ENCODE data around the gene CRIP1.

The CRIP1 gene

DNA sequence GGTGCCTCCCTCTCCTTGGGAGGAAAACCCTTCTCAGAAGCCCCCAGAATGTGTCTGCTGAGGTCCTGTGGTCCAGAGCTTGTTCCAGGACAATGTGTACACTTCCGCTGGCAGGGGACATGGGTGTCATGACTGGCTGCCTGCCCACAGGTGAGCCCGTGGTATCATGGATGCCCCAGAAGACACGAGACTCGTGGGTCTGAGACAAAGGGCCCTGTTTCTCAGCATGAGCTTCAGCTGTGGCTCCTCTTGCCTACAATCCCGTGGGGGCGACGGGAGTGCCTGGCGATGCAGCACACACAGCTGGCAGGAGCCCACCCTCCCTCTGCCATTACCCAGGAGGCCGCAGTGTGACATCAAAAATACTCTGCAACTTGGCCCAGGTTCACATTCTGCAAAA, 46.7 kb downstream of the CRIP1 start:
- TF ChIP-seq FOXM1 (IDR thresholded peaks at IDR 0.05; ENCODE audit: borderline replicate concordance, low read depth) (no peak), NFIC (IDR thresholded peaks at IDR 0.05) (no peak), CREB1 (IDR thresholded peaks at IDR 0.05; ENCODE audit: low read depth) (no peak), USF1 (IDR thresholded peaks at IDR 0.05) (no peak), TEAD4 (IDR thresholded peaks at IDR 0.05) (no peak), TAF1 (IDR thresholded peaks at IDR 0.05; ENCODE audit: low read depth) (no peak), EP300 (IDR thresholded peaks at IDR 0.05; ENCODE audit: borderline replicate concordance) (no peak), CEBPB (IDR thresholded peaks at IDR 0.05) (no peak), ZBTB7A (IDR thresholded peaks at IDR 0.05; ENCODE audit: low read depth) (no peak), YY1 (IDR thresholded peaks at IDR 0.05; ENCODE audit: low read depth) (no peak), EGR1 (IDR thresholded peaks at IDR 0.05) (no peak), RAD21 (IDR thresholded peaks at IDR 0.05; ENCODE audit: low read depth) (no peak), REST (IDR thresholded peaks at IDR 0.05; ENCODE audit: low read depth) (no peak), TCF12 (IDR thresholded peaks at IDR 0.05; ENCODE audit: low read depth) (no peak)
- TF ChIP-seq, protein P1, sequence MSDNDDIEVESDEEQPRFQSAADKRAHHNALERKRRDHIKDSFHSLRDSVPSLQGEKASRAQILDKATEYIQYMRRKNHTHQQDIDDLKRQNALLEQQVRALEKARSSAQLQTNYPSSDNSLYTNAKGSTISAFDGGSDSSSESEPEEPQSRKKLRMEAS (IDR thresholded peaks at IDR 0.05): no peak

DNA sequence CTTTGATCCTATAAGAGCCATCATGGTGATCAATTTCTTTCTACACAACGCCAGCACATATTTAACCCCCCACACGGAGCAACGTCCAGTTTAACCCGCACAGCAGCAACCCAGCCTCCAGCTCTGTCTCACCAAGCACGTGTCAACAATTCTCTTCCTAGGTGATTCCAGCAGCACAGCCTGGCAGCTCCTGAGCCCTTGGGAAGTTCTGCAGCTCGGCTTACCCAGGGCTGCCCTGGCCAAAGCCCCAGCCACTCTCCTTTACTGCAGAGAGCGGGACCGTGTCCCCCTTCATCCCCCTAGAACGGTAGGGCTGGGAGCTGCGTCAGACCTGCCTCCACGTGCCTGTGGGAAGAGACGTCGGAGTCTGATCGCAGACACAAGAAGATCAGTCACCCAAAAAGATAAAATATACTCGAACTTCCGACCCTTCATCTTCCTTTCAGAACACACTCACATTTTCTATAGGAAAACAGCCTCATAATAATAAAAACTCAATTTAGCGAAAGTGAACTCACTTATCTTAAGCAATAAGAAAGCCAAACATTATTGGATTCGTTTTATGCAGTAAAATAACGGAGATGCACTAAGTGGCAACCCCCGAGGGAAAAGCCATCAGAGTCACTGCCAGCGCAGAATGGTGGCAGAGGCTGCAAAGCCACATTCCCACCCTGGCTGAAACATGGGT, 47.3 kb downstream of the CRIP1 start:
- TF ChIP-seq TEAD4 (IDR thresholded peaks at IDR 0.05) (no peak), TAF1 (IDR thresholded peaks at IDR 0.05; ENCODE audit: low read depth) (no peak), CEBPB (IDR thresholded peaks at IDR 0.05) (no peak), NFIC (IDR thresholded peaks at IDR 0.05) (no peak), USF1 (IDR thresholded peaks at IDR 0.05) (no peak), EGR1 (IDR thresholded peaks at IDR 0.05) (no peak), CREB1 (IDR thresholded peaks at IDR 0.05; ENCODE audit: low read depth) (no peak), RAD21 (IDR thresholded peaks at IDR 0.05; ENCODE audit: low read depth) (no peak), EP300 (IDR thresholded peaks at IDR 0.05; ENCODE audit: borderline replicate concordance) (no peak), YY1 (IDR thresholded peaks at IDR 0.05; ENCODE audit: low read depth) (no peak), FOXM1 (IDR thresholded peaks at IDR 0.05; ENCODE audit: borderline replicate concordance, low read depth) (no peak), REST (IDR thresholded peaks at IDR 0.05; ENCODE audit: low read depth) (no peak), TCF12 (IDR thresholded peaks at IDR 0.05; ENCODE audit: low read depth) (no peak)
- TF ChIP-seq, protein P1 (IDR thresholded peaks at IDR 0.05): no peak

DNA sequence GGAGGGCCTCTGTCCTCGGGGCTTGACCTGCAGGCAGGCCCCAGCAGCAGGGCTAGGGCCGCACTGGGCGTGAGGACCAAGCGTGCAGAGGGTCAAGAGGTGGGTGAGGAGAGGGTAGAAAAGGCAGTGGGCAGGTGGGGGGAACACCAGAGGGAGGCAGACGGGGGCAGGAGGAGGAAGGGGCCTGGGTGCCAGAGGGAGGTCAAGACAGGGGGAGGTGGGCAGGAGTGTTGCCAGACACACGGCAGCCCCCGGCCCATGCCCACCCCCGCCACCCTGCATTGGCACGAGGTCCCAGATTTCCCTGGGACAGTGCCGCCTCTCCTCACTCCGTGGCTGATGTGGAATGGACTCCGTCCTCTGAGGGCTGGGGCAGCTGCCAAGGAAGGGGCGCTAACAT, 47.9 kb downstream of the CRIP1 start:
- no peak for TF ChIP-seq TAF1 (IDR thresholded peaks at IDR 0.05; ENCODE audit: low read depth)

- no peak for TF ChIP-seq USF1 (IDR thresholded peaks at IDR 0.05)
- TF ChIP-seq, protein P1 (IDR thresholded peaks at IDR 0.05): no peak
- no peak for TF ChIP-seq TCF12 (IDR thresholded peaks at IDR 0.05; ENCODE audit: low read depth)
- no peak for TF ChIP-seq REST (IDR thresholded peaks at IDR 0.05; ENCODE audit: low read depth)
- TF ChIP-seq EGR1 (IDR thresholded peaks at IDR 0.05): no peak
- no peak for TF ChIP-seq TEAD4 (IDR thresholded peaks at IDR 0.05)
- no peak for TF ChIP-seq CREB1 (IDR thresholded peaks at IDR 0.05; ENCODE audit: low read depth)
- no peak for TF ChIP-seq YY1 (IDR thresholded peaks at IDR 0.05; ENCODE audit: low read depth)
- no peak for TF ChIP-seq ZBTB7A (IDR thresholded peaks at IDR 0.05; ENCODE audit: low read depth)
- TF ChIP-seq CEBPB (IDR thresholded peaks at IDR 0.05): no peak
- no peak for TF ChIP-seq RAD21 (IDR thresholded peaks at IDR 0.05; ENCODE audit: low read depth)
- no peak for TF ChIP-seq NFIC (IDR thresholded peaks at IDR 0.05)
- no peak for TF ChIP-seq FOXM1 (IDR thresholded peaks at IDR 0.05; ENCODE audit: borderline replicate concordance, low read depth)
- no peak for TF ChIP-seq EP300 (IDR thresholded peaks at IDR 0.05; ENCODE audit: borderline replicate concordance)
- TF ChIP-seq TAF1 (IDR thresholded peaks at IDR 0.05; ENCODE audit: low read depth): no peak
These were observed 49.4 kb downstream of the CRIP1 start for GRCh38 chr14:105536051-105536450.

Data from Ishikawa (cell line).